ENCODE results near the gene RINL. TPM values are rescaled to one million over a fixed set of nuclear protein-coding genes. Genes with fewer than 3 reads are reported as not detected.

Gene RINL
- 3.3 and 5.8 TPM in 2 replicates for total RNA-seq

- DNase-seq (ENCODE audit: extremely low read depth, low read depth, low spot score) = no peak
Observed at GRCh38 chr19:38877781-38878574, at the start of gene RINL. Gene RINL, minus strand, starts transcription at chr19:38878275. Its CDS starts 1,533 bp downstream, at chr19:38876742.

GRCh38 chr19:38924388-38924787 lies 46.3 kb upstream of the RINL start:
- no peak for DNase-seq (ENCODE audit: extremely low read depth, low read depth, low spot score)

GRCh38 chr19:38922482-38922881 lies 44.4 kb upstream of the RINL start:
- DNase-seq (ENCODE audit: extremely low read depth, low read depth, low spot score) = no peak

- DNase-seq (ENCODE audit: extremely low read depth, low read depth, low spot score) = no peak
Observed at GRCh38 chr19:38921420-38922274, 43.6 kb upstream of the RINL start.

- DNase-seq (ENCODE audit: extremely low read depth, low read depth, low spot score) = no peak
Observed at GRCh38 chr19:38920602-38921419, 42.7 kb upstream of the RINL start.

- DNase-seq (ENCODE audit: extremely low read depth, low read depth, low spot score) = no peak
Observed at GRCh38 chr19:38919837-38920601, 41.9 kb upstream of the RINL start.

- no peak for DNase-seq (ENCODE audit: extremely low read depth, low read depth, low spot score)
Observed at GRCh38 chr19:38918526-38918925, 40.5 kb upstream of the RINL start.

- no peak for DNase-seq (ENCODE audit: extremely low read depth, low read depth, low spot score)
Observed at GRCh38 chr19:38917921-38918491, 39.9 kb upstream of the RINL start.

GRCh38 chr19:38917516-38917915 lies 39.4 kb upstream of the RINL start:
- no peak for DNase-seq (ENCODE audit: extremely low read depth, low read depth, low spot score)

- no peak for DNase-seq (ENCODE audit: extremely low read depth, low read depth, low spot score)
Observed at GRCh38 chr19:38915329-38916321, 37.5 kb upstream of the RINL start.

GRCh38 chr19:38913958-38914357 lies 35.9 kb upstream of the RINL start:
- DNase-seq (ENCODE audit: extremely low read depth, low read depth, low spot score) = no peak

- DNase-seq (ENCODE audit: extremely low read depth, low read depth, low spot score) = no peak
Observed at GRCh38 chr19:38912600-38913514, 34.8 kb upstream of the RINL start.

- no peak for DNase-seq (ENCODE audit: extremely low read depth, low read depth, low spot score)
Observed at GRCh38 chr19:38911388-38912001, 33.4 kb upstream of the RINL start.

- no peak for DNase-seq (ENCODE audit: extremely low read depth, low read depth, low spot score)
Observed at GRCh38 chr19:38910488-38910887, 32.4 kb upstream of the RINL start.

- DNase-seq (ENCODE audit: extremely low read depth, low read depth, low spot score) = no peak
Observed at GRCh38 chr19:38908911-38909310, 30.8 kb upstream of the RINL start.

GRCh38 chr19:38907670-38908069 lies 29.6 kb upstream of the RINL start:
- no peak for DNase-seq (ENCODE audit: extremely low read depth, low read depth, low spot score)

- DNase-seq (ENCODE audit: extremely low read depth, low read depth, low spot score) = no peak
Observed at GRCh38 chr19:38907227-38907626, 29.2 kb upstream of the RINL start.

All from glomerular endothelial cell (primary cell).